IMR-90 (cell line): Measurements from ENCODE around the gene GDF10. TPM values are rescaled to one million over a fixed set of nuclear protein-coding genes. Genes with fewer than 3 reads are reported as not detected.

ENCODE experiments used
- ATAC-seq: fragments of 200-7000 bp; cut with Tn5 transposase; 2 replicates; pipeline ENCODE4 v1.9.1; 2020; ENCODE audit warnings: low read depth, mild to moderate bottlenecking, moderate library complexity
- BruUV-seq: library from RNA; stranded (reverse); fragments of 400-500 nt; replicated peaks from 2 replicates; lab custom pipeline; 2021; lab: Mats Ljungman, UMichigan
- CTCF ChIA-PET: fragments of 300-600 bp; formaldehyde crosslinking; extraction: SDS; loops from one replicate; lab custom pipeline; 2021; ENCODE audit warnings: antibody characterized with exemption; lab: Yijun Ruan, JAX
- POLR2A ChIA-PET: fragments of 300-600 bp; sonication (Branson Sonifier 250); formaldehyde crosslinking; loops from one replicate; lab custom pipeline; 2022; ENCODE audit warnings: antibody characterized with exemption; ENCODE audit not compliant: unreplicated experiment; lab: Charles Lee
- DNase-seq: peaks from one replicate; pipeline ENCODE4 v3.0.0; 2013
- H2AFZ ChIP-seq: replicated peaks from 2 replicates; pipeline ENCODE3; 2013; ENCODE audit warnings: low read length, mild to moderate bottlenecking; ENCODE audit not compliant: poor library complexity
- H2AK5ac ChIP-seq: 2 replicates; pipeline ENCODE4 v1.6.1; 2013; ENCODE audit warnings: low read depth, low read length, inconsistent platforms
- H2AK9ac ChIP-seq: replicated peaks from 2 replicates; pipeline ENCODE3; 2013; ENCODE audit warnings: mild to moderate bottlenecking, low read depth, low read length, moderate library complexity; ENCODE audit not compliant: poor library complexity
- H2BK120ac ChIP-seq: 2 replicates; pipeline ENCODE4 v1.6.1; 2013; ENCODE audit warnings: low read depth, low read length, inconsistent platforms
- H2BK15ac ChIP-seq: 3 replicates; pipeline ENCODE4 v1.6.1; 2013; ENCODE audit warnings: low read depth, low read length, inconsistent platforms
- H2BK20ac ChIP-seq: 2 replicates; pipeline ENCODE4 v1.6.1; 2013; ENCODE audit warnings: low read depth, mild to moderate bottlenecking, inconsistent platforms, low read length, moderate library complexity
- H2BK5ac ChIP-seq: 2 replicates; pipeline ENCODE4 v1.6.1; 2013; ENCODE audit warnings: mild to moderate bottlenecking, low read depth, low read length, inconsistent platforms; ENCODE audit not compliant: poor library complexity, severe bottlenecking
- H3K14ac ChIP-seq: replicated peaks from 2 replicates; pipeline ENCODE4 v1.6.1; 2013; ENCODE audit warnings: low read depth, low read length, inconsistent platforms
- H3K18ac ChIP-seq: 2 replicates; pipeline ENCODE4 v1.6.1; 2013; ENCODE audit warnings: low read depth, low read length, control low read depth
- H3K23ac ChIP-seq: 2 replicates; pipeline ENCODE4 v1.6.1; 2013; ENCODE audit warnings: low read depth, low read length, inconsistent platforms
- H3K27ac ChIP-seq: 2 replicates; pipeline ENCODE4 v1.5.1; 2013; ENCODE audit warnings: mild to moderate bottlenecking, control low read depth, low read length; ENCODE audit not compliant: insufficient read depth
- H3K27me3 ChIP-seq: 2 replicates; pipeline ENCODE4 v1.6.1; 2013; ENCODE audit warnings: low read length; ENCODE audit not compliant: control insufficient read depth, insufficient read depth
- H3K36me3 ChIP-seq: 2 replicates; pipeline ENCODE4 v1.6.1; 2013; ENCODE audit warnings: low read length, mixed read lengths; ENCODE audit not compliant: control insufficient read depth, insufficient read depth
- H3K4ac ChIP-seq: 2 replicates; pipeline ENCODE4 v1.6.1; 2013; ENCODE audit warnings: low read depth, low read length, inconsistent platforms
- H3K4me1 ChIP-seq: 2 replicates; pipeline ENCODE4 v1.6.1; 2013; ENCODE audit warnings: low read length, mixed read lengths; ENCODE audit not compliant: control insufficient read depth, insufficient read depth
- H3K4me2 ChIP-seq: 2 replicates; pipeline ENCODE4 v1.6.1; 2013; ENCODE audit warnings: low read depth, mild to moderate bottlenecking, control low read depth, low read length, moderate library complexity
- H3K4me3 ChIP-seq: 2 replicates; pipeline ENCODE4 v1.5.1; 2013; ENCODE audit warnings: low read depth, mild to moderate bottlenecking, control low read depth, low read length, moderate library complexity; ENCODE audit not compliant: insufficient read depth
- H3K56ac ChIP-seq: 2 replicates; pipeline ENCODE4 v1.6.1; 2013; ENCODE audit warnings: low read length, inconsistent platforms; ENCODE audit not compliant: insufficient read depth; ENCODE audit errors: extremely low read depth
- H3K79me1 ChIP-seq, 2 experiments: 2 replicates each; pipeline ENCODE4 v1.6.1; 2013; ENCODE audit warnings: low read length in 2 of 2, inconsistent platforms in 1 of 2, low read depth in 1 of 2
- H3K9ac ChIP-seq: 2 replicates; pipeline ENCODE4 v1.6.1; 2013; ENCODE audit warnings: low read depth, low read length, control low read depth
- H3K9me1 ChIP-seq: 2 replicates; pipeline ENCODE4 v1.6.1; 2013; ENCODE audit warnings: low read length, inconsistent platforms; ENCODE audit not compliant: insufficient read depth
- H3K9me3 ChIP-seq: 2 replicates; pipeline ENCODE4 v1.6.1; 2013; ENCODE audit warnings: low read length; ENCODE audit not compliant: control insufficient read depth, insufficient read depth
- H4K20me1 ChIP-seq: 2 replicates; pipeline ENCODE4 v1.6.1; 2013; ENCODE audit warnings: low read length, inconsistent platforms; ENCODE audit not compliant: insufficient read depth
- H4K5ac ChIP-seq: 2 replicates; pipeline ENCODE4 v1.6.1; 2013; ENCODE audit warnings: mild to moderate bottlenecking, low read depth, low read length, control low read depth
- H4K8ac ChIP-seq, 2 experiments: 2 replicates each; pipeline ENCODE4 v1.6.1; 2013; ENCODE audit warnings: low read depth in 2 of 2, low read length in 2 of 2, control low read depth in 1 of 2, inconsistent platforms in 1 of 2
- H4K91ac ChIP-seq: 2 replicates; pipeline ENCODE4 v1.6.1; 2013; ENCODE audit warnings: low read depth, low read length, inconsistent platforms; ENCODE audit not compliant: insufficient read depth
- CEBPB ChIP-seq: IDR thresholded peaks from 2 replicates; pipeline ENCODE4 v1.6.1; 2012; ENCODE audit warnings: low read depth, low read length, improper control_type of control experiment
- CHD1 ChIP-seq: IDR thresholded peaks from 2 replicates; pipeline ENCODE4 v1.6.1; 2012; ENCODE audit warnings: low read depth, low read length, improper control_type of control experiment
- FOS ChIP-seq: fragments of 150-350 bp; IDR thresholded peaks from 2 replicates; pipeline ENCODE4 v1.6.1; 2016; ENCODE audit warnings: low read depth, low read length
- MAFK ChIP-seq: IDR thresholded peaks from 2 replicates; pipeline ENCODE4 v1.6.1; 2012; ENCODE audit warnings: low read depth, low read length, improper control_type of control experiment
- MAZ ChIP-seq: IDR thresholded peaks from 2 replicates; pipeline ENCODE4 v1.6.1; 2012; ENCODE audit warnings: low read depth, mild to moderate bottlenecking, low read length, improper control_type of control experiment, moderate library complexity, borderline replicate concordance
- MXI1 ChIP-seq: IDR thresholded peaks from 2 replicates; pipeline ENCODE4 v1.6.1; 2012; ENCODE audit warnings: low read depth, mild to moderate bottlenecking, low read length, moderate library complexity, borderline replicate concordance
- NFE2L2 ChIP-seq: fragments of 150-350 bp; IDR thresholded peaks from 2 replicates; pipeline ENCODE4 v1.6.1; 2016; ENCODE audit warnings: low read depth, mild to moderate bottlenecking, low read length
- POLR2A ChIP-seq: IDR thresholded peaks from 2 replicates; pipeline ENCODE4 v1.6.1; 2012; ENCODE audit warnings: mild to moderate bottlenecking, low read depth, low read length
- RAD21 ChIP-seq: IDR thresholded peaks from 2 replicates; pipeline ENCODE4 v1.6.1; 2012; ENCODE audit warnings: low read length, improper control_type of control experiment
- RCOR1 ChIP-seq: IDR thresholded peaks from 2 replicates; pipeline ENCODE4 v1.6.1; 2012; ENCODE audit warnings: mild to moderate bottlenecking, low read length, improper control_type of control experiment; ENCODE audit not compliant: insufficient replicate concordance
- RFX5 ChIP-seq: IDR thresholded peaks from 2 replicates; pipeline ENCODE4 v1.8.0; 2012; ENCODE audit warnings: low read depth, mild to moderate bottlenecking, low read length, moderate library complexity
- SMC3 ChIP-seq: fragments of 150-350 bp; IDR thresholded peaks from 2 replicates; pipeline ENCODE4 v1.6.1; 2016; ENCODE audit warnings: low read depth, mild to moderate bottlenecking, antibody characterized with exemption, low read length, moderate library complexity
- WGBS, 2 experiments: methylation state at CpG; one replicate each; pipeline versions ENCODE4 v1.1.5 to v1.1.7; 2013; ENCODE audit warnings: missing lambda C conversion rate in 2 of 2; ENCODE audit not compliant: insufficient read length in 1 of 2; ENCODE audit errors: extremely low coverage in 2 of 2; 5-methylcytosine and 5-hydroxymethylcytosine counted together
- dilution Hi-C: fragments of 300-500 bp; cut with HindIII; formaldehyde crosslinking; loops from one replicate; pipeline ENCODE4 v1.14.3; 2018; ENCODE audit warnings: low sequenced_read_pairs; ENCODE audit not compliant: unreplicated experiment
- in situ Hi-C: fragments of 300-500 bp; cut with MboI; formaldehyde crosslinking; loops from 3 replicates; pipeline ENCODE4 v1.14.3; 2019; ENCODE audit warnings: low sequenced_read_pairs, inconsistent platforms, mixed read lengths
- intact Hi-C: fragments of 100-400 bp; cut with micrococcal nuclease; formaldehyde crosslinking; loops from 2 replicates; pipeline ENCODE4 v1.10.0; 2022
- polyA plus RNA-seq, 3 experiments: library from polyadenylated mRNA; depleted of rRNA; stranded (reverse); fragments of >200 nt; gene quantifications; 2 replicates each; pipeline ENCODE4 v1.2.3, GENCODE V29; 2012; ENCODE audit warnings: low replicate concordance in 1 of 3
- total RNA-seq: library from RNA; depleted of rRNA; stranded (reverse); fragments of >200 nt; gene quantifications from 2 replicates; pipeline ENCODE4 v1.2.3, GENCODE V29; 2012

GDF10 gene
- total and polyA plus RNA-seq, 2 of the 4 experiments (the other 2 are of a cell fraction): 0.34 TPM; not detected in 1

DNA sequence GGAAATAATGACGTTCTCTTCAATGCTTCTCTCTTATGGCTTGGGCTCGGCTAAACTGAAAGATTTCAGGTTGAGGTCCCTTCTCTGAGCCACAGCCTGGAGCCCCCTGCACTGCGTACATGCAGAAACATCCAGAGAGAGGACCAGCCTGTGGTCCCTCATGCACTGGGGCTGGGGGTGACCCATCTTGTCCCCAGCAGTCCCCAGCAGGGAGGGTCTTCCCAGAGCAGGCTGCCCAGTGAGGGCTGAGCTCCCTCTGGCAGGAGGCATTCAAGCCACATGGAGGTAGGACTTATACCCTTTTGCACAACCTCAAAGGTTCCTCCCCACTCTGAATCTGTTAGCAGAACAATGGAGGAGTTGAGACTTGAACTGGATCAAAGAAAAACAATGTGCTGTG lies 7.4 kb downstream of the GDF10 start:
- DNase-seq (no peak), ATAC-seq (no peak)
- Histone ChIP-seq H2AFZ (no peak overlapping the region), H3K4me2 (no peak overlapping the region), H3K9me3 (no peaks in the 10 kb centered on the region), H3K4me1 (no peaks in the 10 kb centered on the region), H4K5ac (no peak overlapping the region), H3K27ac (no peak overlapping the region), H2BK5ac (no peak overlapping the region), H2BK20ac (no peak overlapping the region), H2AK9ac (no peak overlapping the region), H4K91ac (no peak overlapping the region), H3K23ac (no peak overlapping the region), H3K4me3 (no peak overlapping the region), H4K8ac (no peak overlapping the region), H3K4ac (no peak overlapping the region), H3K18ac (no peak overlapping the region), H3K9ac (no peak overlapping the region), H2AK5ac (no peak overlapping the region), H3K14ac (no peak overlapping the region), H2BK120ac (no peak overlapping the region), H3K27me3 (peaks cover 50% of the 10 kb centered on the region), H3K36me3 (no peaks in the 10 kb centered on the region), H2BK15ac (no peak overlapping the region), H3K9me1 (no peaks in the 10 kb centered on the region), H3K79me1 (no peaks in the 10 kb centered on the region), H3K56ac (no peak overlapping the region), H4K20me1 (no peaks in the 10 kb centered on the region)
- ChIA-PET POLR2A (no interaction called here), CTCF (no interaction called here)
- WGBS, 2 experiments: 74% methylated on average over 3 of the region's 3 CpGs; no CpG with 5 or more reads in 1 of the 2 experiments
- dilution Hi-C loops (no loop called here), intact Hi-C loops (no loop called here), in situ Hi-C loops (loop anchor here (10.0 kb wide), 1 partner anchor 283 kb away; no protein-coding TSS in a partner anchor)
- BruUV-seq: no TSS peak
- no peak for TF ChIP-seq CEBPB
- TF ChIP-seq FOS: no peak
- TF ChIP-seq NFE2L2: no peak
- TF ChIP-seq RAD21: no peak
- TF ChIP-seq SMC3: no peak
- no peak for TF ChIP-seq POLR2A
- no peak for TF ChIP-seq MAFK
- TF ChIP-seq CHD1: no peak
- no peak for TF ChIP-seq RCOR1
- no peak for TF ChIP-seq RFX5
- TF ChIP-seq MXI1: no peak
- no peak for TF ChIP-seq MAZ
